Motor neuron (in vitro differentiated cells): ENCODE data around the gene DISP1. TPM values are rescaled to one million over a fixed set of nuclear protein-coding genes. Genes with fewer than 3 reads are reported as not detected.
"Not testable (repeated sequence)": the region's sequence is repeated elsewhere in the genome, so short reads cannot be mapped to it uniquely, and the experiment has no call there.

ENCODE experiments used
- ATAC-seq, 8 experiments: fragments of 200-7000 bp; cut with Tn5 transposase; replicated peaks in 6 of 8; 2 replicates each; pipeline ENCODE4 v1.8.0; 2021; ENCODE audit warnings: mild to moderate bottlenecking in 8 of 8, moderate library complexity in 8 of 8
- H3K27ac ChIP-seq, 2 donors: fragments of 250-450 bp; sonication (Bioruptor Pico); 2 replicates each; pipeline ENCODE4 v1.9.0; 2021; ENCODE audit warnings: antibody characterized with exemption in 2 of 2, mild to moderate bottlenecking in 2 of 2, moderate library complexity in 1 of 2
- H3K4me1 ChIP-seq, 2 donors: fragments of 250-450 bp; sonication (Bioruptor Pico); replicated peaks in 1 of 2; 2 replicates each; pipeline ENCODE4 v1.6.1; 2021; ENCODE audit warnings: antibody characterized with exemption in 2 of 2, mild to moderate bottlenecking in 2 of 2, moderate library complexity in 1 of 2
- H3K4me3 ChIP-seq, 5 donors: fragments of 250-450 bp; sonication (Bioruptor Pico); 2 replicates each; pipeline ENCODE4 v1.9.0; 2021; ENCODE audit warnings: antibody characterized with exemption in 5 of 5, mild to moderate bottlenecking in 5 of 5, moderate library complexity in 4 of 5
- WGBS, 10 experiments: fragments of 450-650 bp; shearing (Covaris generic); methylation state at CpG; one replicate each; pipeline ENCODE4 v1.0.0; 2022; 5-methylcytosine and 5-hydroxymethylcytosine counted together
- in situ Hi-C, 9 experiments: fragments of 400-800 bp; cut with MboI; loops; one replicate each; pipeline ENCODE4 v1.15.0; 2021; ENCODE audit warnings: low sequenced_read_pairs in 9 of 9, low pct_unique_long_range_greater_than_20kb in 2 of 9; ENCODE audit not compliant: unreplicated experiment in 9 of 9
- total RNA-seq, 8 experiments: library from RNA; unstranded; fragments of 300-600 nt; gene quantifications; 2 replicates each; pipeline versions ENCODE4 v1.2.3 to v1.2.4, GENCODE V29; 2022

The DISP1 gene
- total RNA-seq, 8 experiments from 2014 or later: 6.0 to 20.6 (median 7.2) TPM

DNA sequence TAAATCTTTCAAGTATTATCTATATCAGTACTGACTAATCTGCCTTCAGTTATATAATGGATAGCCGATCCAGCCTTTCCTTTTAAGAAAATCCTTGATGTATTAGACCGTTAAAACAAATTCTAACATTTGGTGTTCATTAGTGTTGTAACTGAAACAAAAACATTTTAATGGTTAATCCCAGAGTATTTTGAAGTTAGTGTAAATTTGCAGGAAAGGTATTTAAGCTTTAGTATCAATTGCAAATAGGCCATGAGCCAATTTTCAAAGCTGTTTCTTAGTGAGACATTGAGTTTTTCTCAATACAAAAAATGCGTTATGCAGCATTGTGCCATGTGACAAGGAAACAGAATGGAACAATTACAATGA, 29.6 kb downstream of the DISP1 start:
- no peak for ATAC-seq
- Histone ChIP-seq H3K4me1 (peaks cover 12 to 15% of the 10 kb centered on the region in 2 donors), H3K4me3 (no peak overlapping the region), H3K27ac (no peak overlapping the region)
- in situ Hi-C loops: no loop called here
- 21 to 67% (median 48%) methylated on average over 2 to 3 of the region's 3 CpGs for WGBS, 10 experiments

- Histone ChIP-seq H3K4me3 (no peak overlapping the region), H3K27ac (no peak overlapping the region), H3K4me1 (peaks cover 12 to 15% of the 10 kb centered on the region in 2 donors)
- no peak for ATAC-seq
- in situ Hi-C loops: no loop called here
Observed at GRCh38 chr1:222845763-222846162, 30.9 kb downstream of the DISP1 start.

DNA sequence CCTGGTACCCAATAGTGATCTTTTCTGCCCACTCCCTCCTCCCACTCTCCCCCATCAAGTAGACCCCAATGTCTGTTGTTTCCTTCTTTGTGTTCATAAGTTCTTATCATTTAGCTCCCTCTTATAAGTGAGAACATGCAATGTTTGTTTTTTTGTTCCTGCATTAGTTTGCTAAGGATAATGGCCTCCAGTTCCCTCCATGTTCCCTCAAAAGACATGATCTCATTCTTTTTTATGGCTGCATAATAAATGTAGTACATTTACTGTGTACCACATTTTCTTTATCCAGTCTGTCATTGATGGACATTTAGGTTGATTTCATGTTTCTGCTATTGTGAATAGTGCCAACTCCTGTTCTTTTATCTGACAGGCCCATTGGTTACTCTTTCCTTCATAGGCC, 35.7 kb downstream of the DISP1 start:
- H3K27ac ChIP-seq, H3K4me1 ChIP-seq, H3K4me3 ChIP-seq, ATAC-seq, in situ Hi-C loops: not testable (repeated sequence)

- Histone ChIP-seq H3K4me3 (no peak overlapping the region), H3K4me1 (no peaks in the 10 kb centered on the region), H3K27ac (no peak overlapping the region)
- no peak for ATAC-seq
- in situ Hi-C loops: no loop called here
- 27 to 100% (median 95%) methylated on average over 1 to 3 of the region's 3 CpGs; no CpG with 5 or more reads in 1 of the 10 experiments for WGBS, 10 experiments
Observed at GRCh38 chr1:222852326-222852725, 37.5 kb downstream of the DISP1 start.

DNA sequence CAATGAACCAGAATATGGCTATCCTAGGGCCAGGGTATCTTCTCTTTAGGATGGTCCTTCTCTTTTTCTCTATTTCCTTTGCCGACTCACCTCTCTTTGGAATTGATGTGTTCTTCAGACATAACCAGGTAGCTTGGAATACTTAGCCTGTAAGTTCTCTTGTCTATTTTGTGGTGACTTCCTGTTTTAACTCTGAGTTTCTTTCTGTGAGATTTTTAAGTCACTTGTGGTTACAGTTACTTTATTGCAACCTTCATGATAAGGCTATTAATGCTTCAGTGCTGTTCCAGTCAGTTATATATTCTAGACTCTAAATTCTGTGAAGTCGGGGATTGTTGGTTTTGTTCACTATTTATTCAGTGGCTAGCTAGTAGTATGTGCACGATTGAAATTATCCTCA, 46.2 kb downstream of the DISP1 start:
- 0 to 96% (median 91%) methylated on average over 1 to 3 of the region's 3 CpGs; no CpG with 5 or more reads in 1 of the 10 experiments for WGBS, 10 experiments
- no peak for ATAC-seq
- in situ Hi-C loops: no loop called here
- H3K4me1 ChIP-seq: no peaks in the 10 kb centered on the region
- H3K4me3 ChIP-seq: no peak overlapping the region
- H3K27ac ChIP-seq: no peak overlapping the region

Other genes with a start within 250 kb of the DISP1 start
- 10 to 100 TPM; 12.0 to 30.4 (median 19.4) TPM for gene TAF1A, start 225.1 kb upstream of the DISP1 start, total RNA-seq
- gene MIA3, start 196.9 kb upstream of the DISP1 start, total RNA-seq: 10 to 100 TPM; 53.0 to 96.5 (median 77.7) TPM
- gene AIDA, start 102.5 kb upstream of the DISP1 start, total RNA-seq: 100 to 1,000 TPM in 1 of 8 experiments, 10 to 100 TPM in 7; 25.8 to 123 (median 46.3) TPM
- 10 to 100 TPM; 30.8 to 57.0 (median 45.2) TPM for gene BROX, start 102.5 kb upstream of the DISP1 start, total RNA-seq
- 10 to 100 TPM in 1 of 8 experiments, 1 to 10 TPM in 2, not detected in 5; 1.2 to 11.1 (median 1.4) TPM for gene FAM177B, start 77.8 kb upstream of the DISP1 start, total RNA-seq